Trophoblast cell (in vitro differentiated cells and primary cell): ENCODE results near the gene SLC25A28.

Experiments
- DNase-seq, 2 donors: peaks; one replicate each; pipeline ENCODE4 v3.0.0-alpha.2; 2016
- H2AFZ ChIP-seq: 2 replicates; pipeline ENCODE4 v1.6.1; 2013; ENCODE audit warnings: low read length, moderate library complexity, mild to moderate bottlenecking; ENCODE audit not compliant: insufficient read depth, poor library complexity
- H2AK5ac ChIP-seq: 2 replicates; pipeline ENCODE4 v1.6.1; 2013; ENCODE audit warnings: mild to moderate bottlenecking, low read length
- H2BK120ac ChIP-seq: 2 replicates; pipeline ENCODE4 v1.6.1; 2013; ENCODE audit warnings: low read length, mild to moderate bottlenecking, moderate library complexity; ENCODE audit not compliant: insufficient read depth, poor library complexity
- H2BK12ac ChIP-seq: 2 replicates; pipeline ENCODE4 v1.6.1; 2013; ENCODE audit warnings: mild to moderate bottlenecking, low read length, moderate library complexity
- H2BK5ac ChIP-seq: 2 replicates; pipeline ENCODE4 v1.6.1; 2013; ENCODE audit warnings: low read length, low read depth, moderate library complexity, mild to moderate bottlenecking; ENCODE audit not compliant: poor library complexity
- H3K14ac ChIP-seq: 2 replicates; pipeline ENCODE4 v1.6.1; 2013; ENCODE audit warnings: mild to moderate bottlenecking, low read length
- H3K18ac ChIP-seq: 2 replicates; pipeline ENCODE4 v1.6.1; 2013; ENCODE audit warnings: mild to moderate bottlenecking, low read length
- H3K23ac ChIP-seq: 2 replicates; pipeline ENCODE4 v1.6.1; 2013; ENCODE audit warnings: low read length
- H3K27ac ChIP-seq: 2 replicates; pipeline ENCODE4 v1.5.1; 2013; ENCODE audit warnings: low read depth, mild to moderate bottlenecking, inconsistent platforms, low read length, moderate library complexity
- H3K27me3 ChIP-seq: 2 replicates; pipeline ENCODE4 v1.6.1; 2013; ENCODE audit warnings: inconsistent platforms, mild to moderate bottlenecking, low read length, moderate library complexity; ENCODE audit not compliant: insufficient read depth
- H3K36me3 ChIP-seq, 2 experiments: 1 replicate in 1 of 2; 2 replicates in 1 of 2; pipeline ENCODE4 v1.6.1; 2013; ENCODE audit warnings: low read length in 2 of 2, mild to moderate bottlenecking in 2 of 2, moderate library complexity in 1 of 2; ENCODE audit not compliant: insufficient read depth in 2 of 2, control insufficient read depth in 1 of 2
- H3K4ac ChIP-seq: 2 replicates; pipeline ENCODE4 v1.6.1; 2013; ENCODE audit warnings: low read depth, mild to moderate bottlenecking, low read length, moderate library complexity
- H3K4me1 ChIP-seq, 2 experiments: 1 replicate in 1 of 2; 2 replicates in 1 of 2; pipeline ENCODE4 v1.6.1; 2013; ENCODE audit warnings: low read length in 2 of 2, mild to moderate bottlenecking in 2 of 2, moderate library complexity in 1 of 2; ENCODE audit not compliant: insufficient read depth in 2 of 2, control insufficient read depth in 1 of 2
- H3K4me2 ChIP-seq: 2 replicates; pipeline ENCODE4 v1.6.1; 2013; ENCODE audit warnings: inconsistent platforms, mild to moderate bottlenecking, low read length, moderate library complexity
- H3K4me3 ChIP-seq: 2 replicates; pipeline ENCODE4 v1.5.1; 2013; ENCODE audit warnings: mild to moderate bottlenecking, low read depth, low read length, inconsistent platforms
- H3K79me1 ChIP-seq: one replicate; pipeline ENCODE4 v1.6.1; 2013; ENCODE audit warnings: low read length
- H3K79me2 ChIP-seq: 2 replicates; pipeline ENCODE4 v1.6.1; 2013; ENCODE audit warnings: low read length, mild to moderate bottlenecking; ENCODE audit not compliant: control insufficient read depth, insufficient read depth, poor library complexity
- H3K9ac ChIP-seq: 2 replicates; pipeline ENCODE4 v1.6.1; 2013; ENCODE audit warnings: mild to moderate bottlenecking, low read length
- H3K9me3 ChIP-seq: 2 replicates; pipeline ENCODE4 v1.6.1; 2013; ENCODE audit warnings: low read depth, mild to moderate bottlenecking, control low read depth, inconsistent platforms, low read length; ENCODE audit not compliant: insufficient read depth
- H4K12ac ChIP-seq: 2 replicates; pipeline ENCODE4 v1.6.1; 2013; ENCODE audit warnings: low read depth, mild to moderate bottlenecking, low read length, moderate library complexity
- H4K8ac ChIP-seq: 2 replicates; pipeline ENCODE4 v1.6.1; 2013; ENCODE audit warnings: low read depth, mild to moderate bottlenecking, low read length, moderate library complexity
- H4K91ac ChIP-seq: one replicate; pipeline ENCODE4 v1.6.1; 2013; ENCODE audit warnings: low read depth, mild to moderate bottlenecking, low read length, moderate library complexity
- WGBS: extraction: QIAGEN DNeasy Blood & Tissue Kit; methylation state at CpG from one replicate; pipeline ENCODE4 v1.1.7; 2013; ENCODE audit warnings: missing lambda C conversion rate; ENCODE audit not compliant: insufficient read length, insufficient coverage; ENCODE audit errors: extremely low coverage; 5-methylcytosine and 5-hydroxymethylcytosine counted together

Gene SLC25A28

DNA sequence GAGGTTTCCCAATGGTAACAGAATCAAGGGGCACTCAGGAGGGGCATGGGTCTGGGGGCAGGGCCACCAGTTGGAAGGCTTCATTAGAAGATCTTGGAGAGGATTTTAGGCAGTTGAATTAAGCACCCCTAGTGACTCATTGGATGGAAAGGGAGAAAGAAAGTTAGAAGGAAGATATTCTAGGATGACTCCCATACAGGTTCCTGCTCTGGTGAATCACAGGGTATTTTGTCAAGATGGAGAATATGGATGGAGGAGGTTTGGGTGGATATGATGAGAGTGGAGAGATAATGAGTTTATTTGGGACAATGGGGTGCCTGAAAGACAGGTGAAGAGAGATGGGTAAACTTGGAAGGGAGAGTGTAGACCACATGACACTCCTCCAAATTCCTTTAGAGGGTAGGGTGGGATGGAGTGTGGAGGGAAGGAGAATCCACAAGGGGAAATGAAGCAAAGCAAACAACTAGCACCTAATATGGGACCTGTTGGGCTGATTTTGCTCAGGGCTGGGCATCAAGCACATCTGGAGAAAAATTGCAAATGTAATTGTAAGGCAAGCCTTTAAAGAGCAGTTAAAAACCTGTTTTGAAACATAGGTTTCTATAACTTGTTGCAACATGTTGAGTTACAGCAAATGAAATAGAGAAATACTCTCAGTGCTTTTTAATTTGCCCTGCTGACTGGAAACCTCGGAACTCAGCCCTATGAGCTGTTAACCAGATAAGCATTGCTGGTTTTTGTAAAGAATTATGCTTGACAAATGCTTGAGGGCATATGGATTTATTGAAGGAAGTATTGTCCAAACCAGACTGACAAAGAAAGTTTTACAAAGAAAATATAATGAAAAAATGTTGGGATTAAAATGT lies 36.2 kb upstream of the SLC25A28 start:
- WGBS: no CpG with 5 or more reads among the region's 1 CpG
- no peaks in the 10 kb centered on the region for H3K36me3 ChIP-seq
- no peak overlapping the region for H2BK5ac ChIP-seq
- H3K79me2 ChIP-seq: peaks cover 5% of the 10 kb centered on the region
- no peak overlapping the region for H2BK12ac ChIP-seq
- peaks cover 5% of the 10 kb centered on the region for H3K79me1 ChIP-seq
- no peak overlapping the region for H4K12ac ChIP-seq
- no peak overlapping the region for H3K4me2 ChIP-seq
- no peak overlapping the region for H3K23ac ChIP-seq
- H4K8ac ChIP-seq: no peak overlapping the region
- no peaks in the 10 kb centered on the region for H3K27me3 ChIP-seq
- H3K27ac ChIP-seq: no peak overlapping the region
- no peak overlapping the region for H2AK5ac ChIP-seq
- DNase-seq: peak in 1 of 2 donors; percentile 9
- no peak overlapping the region for H3K18ac ChIP-seq
- H3K9me3 ChIP-seq: no peaks in the 10 kb centered on the region
- no peak overlapping the region for H4K91ac ChIP-seq
- no peak overlapping the region for H3K14ac ChIP-seq
- H2AFZ ChIP-seq: no peak overlapping the region
- H3K4me1 ChIP-seq: peaks cover 4 to 5% of the 10 kb centered on the region in 2 experiments
- H2BK120ac ChIP-seq: no peak overlapping the region
- H3K4me3 ChIP-seq: no peak overlapping the region
- H3K9ac ChIP-seq: no peak overlapping the region
- H3K4ac ChIP-seq: no peak overlapping the region

DNA sequence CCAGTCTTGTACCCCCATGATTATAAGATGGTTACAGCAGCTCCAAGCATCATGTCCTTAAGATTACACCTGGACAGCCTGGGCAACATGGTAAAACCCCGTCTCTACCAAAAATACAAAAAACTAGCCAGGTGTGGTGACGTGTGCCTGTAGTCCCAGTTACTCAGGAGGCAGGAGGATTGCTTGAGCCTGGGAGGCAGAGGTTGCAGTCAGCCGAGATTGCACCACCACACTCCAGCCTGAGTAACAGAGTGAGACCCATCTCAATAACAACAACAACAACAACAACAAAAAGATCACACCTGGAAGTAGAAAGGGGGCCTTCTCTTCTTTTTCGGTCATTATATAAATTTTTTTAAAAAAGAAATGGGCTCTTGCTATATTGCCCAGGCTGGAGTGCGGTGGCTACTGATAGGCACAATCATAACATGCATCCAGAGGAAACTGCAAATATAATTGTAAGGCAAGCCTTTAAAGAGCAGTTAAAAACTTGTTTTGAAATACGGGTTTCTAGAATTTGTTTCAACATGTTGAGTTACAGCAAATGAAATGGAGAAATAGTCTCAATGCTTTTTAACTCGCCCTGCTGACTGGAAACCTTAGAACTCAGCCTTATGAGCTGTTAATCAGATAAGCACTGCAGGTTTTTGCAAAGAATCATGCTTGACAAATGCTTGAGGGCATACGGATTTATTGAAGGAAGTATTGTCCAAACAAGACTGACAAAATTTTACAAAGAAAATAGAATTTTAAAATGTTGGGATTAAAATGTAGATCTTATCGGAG lies 34.3 kb upstream of the SLC25A28 start:
- no peak overlapping the region for H3K18ac ChIP-seq
- H2BK120ac ChIP-seq: no peak overlapping the region
- DNase-seq: peak; percentile 89 to 99
- H3K27me3 ChIP-seq: no peaks in the 10 kb centered on the region
- H3K4me3 ChIP-seq: no peak overlapping the region
- WGBS: no CpG with 5 or more reads among the region's 9 CpGs
- H3K9ac ChIP-seq: no peak overlapping the region
- H3K23ac ChIP-seq: no peak overlapping the region
- no peak overlapping the region for H3K4ac ChIP-seq
- H3K79me2 ChIP-seq: peaks cover 2% of the 10 kb centered on the region
- H4K91ac ChIP-seq: no peak overlapping the region
- no peak overlapping the region for H2AK5ac ChIP-seq
- no peak overlapping the region for H2BK5ac ChIP-seq
- no peak overlapping the region for H4K12ac ChIP-seq
- no peak overlapping the region for H2BK12ac ChIP-seq
- no peaks in the 10 kb centered on the region for H3K9me3 ChIP-seq
- no peak overlapping the region for H2AFZ ChIP-seq
- peaks cover 5% of the 10 kb centered on the region for H3K79me1 ChIP-seq
- peaks cover 1 to 2% of the 10 kb centered on the region in 2 experiments for H3K4me1 ChIP-seq
- H3K36me3 ChIP-seq: no peaks in the 10 kb centered on the region
- no peak overlapping the region for H3K27ac ChIP-seq
- no peak overlapping the region for H4K8ac ChIP-seq
- H3K14ac ChIP-seq: no peak overlapping the region
- H3K4me2 ChIP-seq: no peak overlapping the region

GRCh38 chr10:99652800-99653390 lies 32.7 kb upstream of the SLC25A28 start:
- Histone ChIP-seq H3K27me3 (no peaks in the 10 kb centered on the region), H2AFZ (no peak overlapping the region), H3K4me1 (peaks cover 1 to 2% of the 10 kb centered on the region in 2 experiments), H3K4ac (no peak overlapping the region), H2AK5ac (no peak overlapping the region), H3K9me3 (no peaks in the 10 kb centered on the region), H3K9ac (no peak overlapping the region), H3K18ac (no peak overlapping the region), H3K4me3 (no peak overlapping the region), H3K79me2 (no peaks in the 10 kb centered on the region), H4K12ac (no peak overlapping the region), H3K36me3 (no peaks in the 10 kb centered on the region), H3K79me1 (no peaks in the 10 kb centered on the region), H2BK12ac (no peak overlapping the region), H3K14ac (no peak overlapping the region), H3K4me2 (no peak overlapping the region), H4K91ac (no peak overlapping the region), H3K27ac (no peak overlapping the region), H3K23ac (no peak overlapping the region), H4K8ac (no peak overlapping the region), H2BK120ac (no peak overlapping the region), H2BK5ac (no peak overlapping the region)
- WGBS: no CpG with 5 or more reads among the region's 4 CpGs
- no peak for DNase-seq

- Histone ChIP-seq H3K9ac (no peak overlapping the region), H3K14ac (no peak overlapping the region), H2BK5ac (no peak overlapping the region), H3K4ac (no peak overlapping the region), H2AK5ac (no peak overlapping the region), H2AFZ (no peak overlapping the region), H4K12ac (no peak overlapping the region), H3K4me2 (no peak overlapping the region), H3K36me3 (no peaks in the 10 kb centered on the region), H3K4me1 (no peaks in the 10 kb centered on the region), H3K4me3 (no peak overlapping the region), H2BK12ac (no peak overlapping the region), H3K18ac (no peak overlapping the region), H3K9me3 (no peaks in the 10 kb centered on the region), H4K91ac (no peak overlapping the region), H3K27me3 (no peaks in the 10 kb centered on the region), H4K8ac (no peak overlapping the region), H2BK120ac (no peak overlapping the region), H3K23ac (no peak overlapping the region), H3K79me2 (no peaks in the 10 kb centered on the region), H3K79me1 (no peaks in the 10 kb centered on the region), H3K27ac (no peak overlapping the region)
- DNase-seq: no peak
- no CpG with 5 or more reads among the region's 1 CpG for WGBS
Measured at GRCh38 chr10:99648717-99649116, 28.5 kb upstream of the SLC25A28 start.
